ENCODE data around the gene SUN1. TPM values are rescaled to one million over a fixed set of nuclear protein-coding genes. Genes with fewer than 3 reads are reported as not detected.

SUN1 gene
- polyA plus RNA-seq, 1 of the 3 experiments (the other 2 are of a cell fraction): 369 TPM

GRCh38 chr7:909358-910329 is 77.4 kb downstream of the SUN1 start (continued):
- TF ChIP-seq PBX3 (IDR thresholded peaks at IDR 0.05) (no peak), CHD2 (IDR thresholded peaks at IDR 0.05; ENCODE audit: low read length, partially characterized antibody) (no peak), IRF3 (IDR thresholded peaks at IDR 0.05; ENCODE audit: low read depth, low read length) (no peak), SIN3A (IDR thresholded peaks at IDR 0.05; ENCODE audit: borderline replicate concordance, low read depth, low read length) (no peak), REST (IDR thresholded peaks at IDR 0.05; ENCODE audit: low read depth, low read length) (0 out of 2 replicates have a peak, but pooled peaks have one; percentile 31), MAX (IDR thresholded peaks at IDR 0.05; ENCODE audit: low read depth) (0 out of 2 replicates have a peak, but pooled peaks have one; percentile 2), EZH2phosphoT487 (IDR thresholded peaks at IDR 0.05; ENCODE audit: borderline replicate concordance, low read depth) (no peak), MEF2A (IDR thresholded peaks at IDR 0.05; ENCODE audit: borderline replicate concordance, low read depth) (no peak), RXRA (IDR thresholded peaks at IDR 0.05; ENCODE audit: borderline replicate concordance, low read depth) (no peak), NRF1 (IDR thresholded peaks at IDR 0.05; ENCODE audit: low read depth, low read length) (no peak), RAD21 (IDR thresholded peaks at IDR 0.05; ENCODE audit: low read length) (no peak), TCF12 (IDR thresholded peaks at IDR 0.05) (no peak), TEAD4 (IDR thresholded peaks at IDR 0.05; ENCODE audit: borderline replicate concordance, insufficient read depth) (0 out of 2 replicates have a peak, but pooled peaks have one; percentile 29), SMC3 (IDR thresholded peaks at IDR 0.05; ENCODE audit: low read depth, low read length) (no peak)
